Stimulated activated CD4-positive, alpha-beta T cell treated with anti-CD3 and anti-CD28 coated beads, TNF-alpha, amount 100 ng/mL, for 48 hours (primary cell): Measurements from ENCODE around the gene DNER.

ENCODE experiments used
- DNase-seq, 3 donors: peaks; one replicate each; pipeline ENCODE4 v3.0.0-alpha.2; 2020; ENCODE audit warnings: low read depth in 3 of 3

DNER gene

GRCh38 chr2:229443546-229444268 lies 270.6 kb downstream of the DNER start:
- DNase-seq, result no peak

GRCh38 chr2:229443141-229443540 lies 271.2 kb downstream of the DNER start:
- DNase-seq, result no peak

- no peak for DNase-seq
Measured at GRCh38 chr2:229438430-229439159, 275.8 kb downstream of the DNER start.

DNA sequence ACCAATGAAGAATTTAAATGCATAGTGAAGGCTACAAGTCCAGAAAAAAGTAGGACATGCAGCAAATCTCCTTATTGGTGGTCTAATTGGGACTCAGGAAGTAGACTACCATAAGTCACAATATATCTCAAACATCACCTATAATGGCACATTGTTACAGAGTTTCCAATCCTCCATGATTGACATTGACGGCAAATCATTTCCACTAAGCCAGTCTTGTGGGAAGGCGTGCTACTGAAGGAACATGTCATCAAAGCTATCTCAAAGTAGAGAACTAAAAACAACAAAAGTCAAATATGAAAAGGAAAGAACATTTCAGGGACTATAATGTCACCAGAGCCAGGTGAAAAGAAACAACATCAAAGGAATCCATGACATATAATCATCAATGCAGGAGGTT lies 276.9 kb downstream of the DNER start:
- DNase-seq, result no peak

GRCh38 chr2:229434187-229434586 lies 280.2 kb downstream of the DNER start:
- DNase-seq, result no peak

DNA sequence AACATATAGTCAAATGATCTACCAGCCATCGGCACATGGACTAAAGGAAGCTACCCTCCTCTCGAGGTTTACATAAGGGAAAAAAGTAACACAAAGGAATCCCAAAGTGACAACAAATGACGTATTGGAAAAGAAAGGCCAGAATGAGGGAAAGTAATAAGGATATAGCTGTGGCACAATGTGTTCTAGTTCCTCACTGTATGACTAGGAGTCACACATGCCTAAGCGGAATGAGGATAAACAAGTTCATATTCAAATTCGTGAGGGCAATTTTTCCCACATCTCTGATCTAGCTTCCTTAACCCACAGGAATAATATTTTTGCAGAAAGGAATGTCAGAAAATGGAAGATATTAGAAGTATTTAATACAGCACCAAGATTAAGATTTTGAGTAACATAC lies 281.0 kb downstream of the DNER start:
- no peak for DNase-seq

GRCh38 chr2:229431327-229431954 lies 282.9 kb downstream of the DNER start:
- no peak for DNase-seq

DNA sequence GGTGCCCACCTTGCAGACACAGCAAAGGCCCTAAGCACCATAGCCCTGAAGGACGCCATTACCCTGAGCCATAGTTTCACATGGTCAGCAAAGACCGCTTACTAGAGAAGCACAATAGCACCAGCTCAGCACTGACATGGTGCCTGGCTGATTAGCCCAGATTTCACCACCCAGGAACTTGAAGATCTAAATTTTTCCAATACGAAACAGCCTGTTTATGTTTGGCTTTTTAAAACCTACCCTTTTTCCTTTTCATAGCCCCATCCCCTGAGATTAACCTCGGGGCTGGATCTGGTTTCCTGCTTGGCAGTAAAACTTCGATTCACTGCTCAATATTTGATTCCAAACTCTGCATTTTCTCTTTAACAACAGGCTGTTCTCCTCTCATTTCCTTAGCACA lies 284.8 kb downstream of the DNER start:
- no peak for DNase-seq

DNA sequence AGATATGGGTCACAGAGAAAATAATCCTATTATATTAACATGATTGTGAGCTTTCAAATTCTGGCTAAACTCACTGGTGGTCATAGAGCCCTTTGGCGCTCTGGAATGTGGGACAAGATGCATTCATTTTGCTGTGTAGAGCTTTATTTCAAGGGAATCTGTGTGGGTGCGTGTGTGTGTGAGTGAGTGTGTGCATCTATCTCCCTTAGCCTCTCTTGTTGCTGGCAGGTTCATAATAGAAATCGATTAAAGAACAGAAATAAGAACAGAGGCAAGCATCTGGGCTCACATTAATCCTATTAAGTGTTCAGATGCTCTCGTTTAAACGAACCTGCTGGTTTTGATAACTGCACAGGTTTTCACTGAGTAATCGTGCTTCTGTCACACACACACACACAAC lies 287.9 kb downstream of the DNER start:
- DNase-seq, result no peak

DNA sequence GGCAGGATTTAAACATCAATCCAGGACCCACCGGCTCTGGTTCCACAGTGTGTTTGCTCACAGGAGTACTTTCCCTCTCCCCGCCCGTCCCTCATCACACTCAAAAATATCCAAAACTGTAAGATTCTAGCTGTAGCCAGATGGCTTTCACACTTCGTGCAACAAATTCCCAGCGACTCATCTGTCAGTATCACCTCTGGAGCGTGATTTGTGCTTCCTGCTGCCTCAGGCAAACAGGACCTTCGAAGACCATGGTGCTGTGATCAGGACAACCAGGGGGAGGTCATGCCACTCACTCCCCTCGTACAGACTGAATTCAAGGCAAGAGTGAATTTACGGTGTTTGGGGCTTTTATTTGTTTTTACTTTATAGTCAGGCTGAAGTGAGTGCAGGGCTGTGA lies 288.8 kb downstream of the DNER start:
- no peak for DNase-seq

DNA sequence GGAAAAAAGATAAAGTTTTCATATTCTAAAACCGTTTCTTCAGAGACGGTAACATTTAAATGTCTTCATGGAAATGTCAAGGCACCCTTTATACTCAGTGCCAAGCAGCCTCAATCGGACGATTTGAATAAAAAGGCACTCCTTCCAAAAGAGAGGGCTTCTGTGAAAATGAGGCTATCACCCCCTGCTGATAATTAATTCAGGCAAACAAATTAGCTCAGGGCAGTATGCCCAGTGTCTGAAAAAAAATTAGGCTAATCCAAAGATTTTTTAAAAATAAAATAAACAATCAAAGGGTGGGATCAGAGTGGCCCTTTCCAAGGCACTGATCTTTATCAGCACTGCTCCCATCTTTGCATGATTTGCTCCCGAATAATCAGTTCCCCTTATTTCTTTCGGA lies 292.3 kb downstream of the DNER start:
- no peak for DNase-seq

GRCh38 chr2:229419158-229419557 lies 295.2 kb downstream of the DNER start:
- no peak for DNase-seq

GRCh38 chr2:229417916-229418315 lies 296.4 kb downstream of the DNER start:
- no peak for DNase-seq

DNA sequence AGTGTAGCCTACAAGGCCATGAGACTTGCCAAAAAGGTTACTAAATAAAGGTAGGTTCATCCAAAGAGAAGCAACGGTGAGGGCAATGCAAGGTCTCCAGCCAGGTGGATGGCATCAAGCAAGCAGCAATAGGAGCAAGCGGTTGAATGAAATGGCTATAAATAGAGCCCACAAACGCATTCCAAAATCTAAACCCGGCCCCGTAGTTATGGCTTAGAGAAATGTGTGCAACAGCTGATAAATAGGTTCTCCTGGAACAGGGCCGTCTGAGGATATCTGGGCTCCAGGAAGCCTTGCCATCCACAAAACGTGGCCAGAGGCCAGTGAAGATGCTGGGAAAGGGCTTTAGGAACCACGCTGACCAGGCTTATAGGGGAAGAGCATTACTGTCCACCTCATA lies 297.2 kb downstream of the DNER start:
- DNase-seq, result no peak

GRCh38 chr2:229416116-229416694 lies 298.1 kb downstream of the DNER start:
- DNase-seq, result no peak

DNA sequence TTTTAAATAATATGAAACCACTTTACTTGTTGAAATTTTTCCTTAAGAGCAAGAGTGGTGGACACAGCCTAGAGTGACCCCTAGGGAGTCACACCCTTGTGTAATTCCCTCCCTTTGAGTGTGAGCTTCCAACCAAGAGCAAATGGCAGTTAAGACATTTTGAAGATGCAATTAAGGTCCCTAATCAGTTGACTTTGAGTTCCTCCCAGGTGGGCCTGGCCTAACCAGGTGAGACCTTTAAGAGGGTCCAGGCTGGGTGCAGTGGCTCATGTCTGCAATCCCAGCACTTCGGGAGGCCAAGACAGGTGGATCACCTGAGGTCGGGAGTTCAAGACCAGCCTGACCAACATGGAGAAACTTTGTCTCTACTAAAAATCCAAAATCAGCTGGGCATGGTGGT lies 299.7 kb downstream of the DNER start:
- no peak for DNase-seq

GRCh38 chr2:229412686-229413085 lies 301.7 kb downstream of the DNER start:
- no peak for DNase-seq

DNA sequence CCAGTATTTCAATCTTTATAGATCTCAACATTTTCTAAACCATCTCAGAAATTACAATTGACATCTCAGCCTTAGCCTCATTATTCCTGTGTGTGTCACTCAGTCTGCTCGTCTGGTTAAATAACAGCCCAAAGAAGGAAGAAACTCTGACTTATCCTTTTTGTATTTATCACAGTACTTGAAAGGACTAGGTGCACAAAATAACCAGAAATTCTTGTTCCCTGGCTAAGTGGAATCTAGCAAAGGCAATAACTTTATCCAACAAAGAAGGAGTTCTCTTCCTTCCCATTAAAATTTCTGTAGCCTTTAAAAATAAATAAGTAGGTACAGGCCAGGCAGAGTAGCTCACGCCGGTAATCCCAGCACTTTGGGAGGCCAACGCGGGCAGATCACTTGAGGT lies 303.4 kb downstream of the DNER start:
- no peak for DNase-seq

- no peak for DNase-seq
Measured at GRCh38 chr2:229410264-229410663, 304.1 kb downstream of the DNER start.

DNA sequence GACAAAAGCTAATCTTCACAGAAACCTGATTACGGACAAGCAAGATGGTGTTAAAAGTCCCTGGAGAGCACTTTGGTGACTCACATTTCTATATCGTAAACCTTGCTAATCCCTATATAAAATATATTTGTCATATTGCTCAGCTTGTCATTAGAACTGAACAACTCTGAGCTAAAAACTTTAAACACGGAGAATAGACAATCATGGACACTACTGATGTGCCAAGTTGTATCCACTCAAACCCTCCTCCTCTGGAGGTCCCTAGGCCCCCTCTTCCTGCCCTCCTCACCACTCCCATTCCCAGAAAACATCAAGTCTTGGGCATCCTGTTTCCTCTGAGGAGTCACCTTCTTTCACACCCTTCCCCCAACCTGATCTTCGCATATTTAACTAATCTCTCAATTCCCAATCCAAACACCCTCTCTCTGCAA lies 304.6 kb downstream of the DNER start:
- DNase-seq, result no peak

GRCh38 chr2:229408962-229409361 lies 305.4 kb downstream of the DNER start:
- no peak for DNase-seq

DNA sequence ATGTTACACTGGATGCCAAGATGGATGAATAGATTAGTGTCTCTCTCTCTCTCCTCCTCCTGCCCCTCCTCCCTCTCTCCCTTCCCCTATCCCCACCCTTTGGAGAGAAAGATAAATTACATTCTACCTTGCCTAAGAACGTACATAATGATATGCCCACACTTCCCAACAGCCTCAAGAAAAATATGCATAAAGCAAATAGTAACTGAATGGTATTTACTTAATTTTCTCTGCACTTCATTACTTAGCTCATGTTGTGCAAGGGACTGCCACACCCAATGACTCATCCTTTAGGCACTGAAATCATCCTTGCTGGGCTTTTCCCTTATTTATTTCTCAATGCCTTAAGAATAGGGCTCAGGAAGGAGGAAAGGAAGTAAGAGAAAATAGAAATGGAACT lies 306.0 kb downstream of the DNER start:
- DNase-seq, result no peak

- no peak for DNase-seq
Measured at GRCh38 chr2:229407170-229407569, 307.2 kb downstream of the DNER start.
